ENCODE results near the gene LPP. TPM values are rescaled to one million over a fixed set of nuclear protein-coding genes. Genes with fewer than 3 reads are reported as not detected.

The LPP gene
- total and polyA plus RNA-seq, 8 donors = 4.9 to 84.4 (median 45.9) TPM

GRCh38 chr3:188578576-188579363, 424.8 kb downstream of the LPP start:
- peak in 3 of 6 donors; percentile 5 to 30 (median 27) for DNase-seq
- TF ChIP-seq, protein P1, sequence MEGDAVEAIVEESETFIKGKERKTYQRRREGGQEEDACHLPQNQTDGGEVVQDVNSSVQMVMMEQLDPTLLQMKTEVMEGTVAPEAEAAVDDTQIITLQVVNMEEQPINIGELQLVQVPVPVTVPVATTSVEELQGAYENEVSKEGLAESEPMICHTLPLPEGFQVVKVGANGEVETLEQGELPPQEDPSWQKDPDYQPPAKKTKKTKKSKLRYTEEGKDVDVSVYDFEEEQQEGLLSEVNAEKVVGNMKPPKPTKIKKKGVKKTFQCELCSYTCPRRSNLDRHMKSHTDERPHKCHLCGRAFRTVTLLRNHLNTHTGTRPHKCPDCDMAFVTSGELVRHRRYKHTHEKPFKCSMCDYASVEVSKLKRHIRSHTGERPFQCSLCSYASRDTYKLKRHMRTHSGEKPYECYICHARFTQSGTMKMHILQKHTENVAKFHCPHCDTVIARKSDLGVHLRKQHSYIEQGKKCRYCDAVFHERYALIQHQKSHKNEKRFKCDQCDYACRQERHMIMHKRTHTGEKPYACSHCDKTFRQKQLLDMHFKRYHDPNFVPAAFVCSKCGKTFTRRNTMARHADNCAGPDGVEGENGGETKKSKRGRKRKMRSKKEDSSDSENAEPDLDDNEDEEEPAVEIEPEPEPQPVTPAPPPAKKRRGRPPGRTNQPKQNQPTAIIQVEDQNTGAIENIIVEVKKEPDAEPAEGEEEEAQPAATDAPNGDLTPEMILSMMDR (IDR thresholded peaks at IDR 0.05) = no peak
- Histone ChIP-seq H3K4me3 (no peak overlapping the region), H3K9me3 (no peaks in the 10 kb centered on the region), H3K36me3 (no peaks in the 10 kb centered on the region), H3K27me3 (no peaks in the 10 kb centered on the region), H3K27ac (peak overlapping the region in 1 of 4 donors; percentile 10), H3K4me1 (peaks cover 0 to 10% (median 3%) of the 10 kb centered on the region in 3 donors)
- ATAC-seq = peak in 3 of 4 donors; percentile 41 to 66 (median 63)
- 76 to 82% methylated on average over 6 of the region's 6 CpGs for WGBS, 2 donors
- no peak for FAIRE-seq
- intact Hi-C loops (cut with DNase I) = no loop called here

GRCh38 chr3:188580223-188580622, 426.3 kb downstream of the LPP start:
- no peak for FAIRE-seq

GRCh38 chr3:188580659-188581058, 426.7 kb downstream of the LPP start:
- Histone ChIP-seq H3K27me3 (no peaks in the 10 kb centered on the region), H3K4me1 (peaks cover 0 to 19% (median 7%) of the 10 kb centered on the region in 3 donors), H3K9me3 (no peaks in the 10 kb centered on the region), H3K27ac (no peak overlapping the region), H3K4me3 (no peak overlapping the region), H3K36me3 (no peaks in the 10 kb centered on the region)
- TF ChIP-seq, protein P1 (IDR thresholded peaks at IDR 0.05) = no peak
- ATAC-seq (no peak), DNase-seq (no peak), FAIRE-seq (no peak)
- WGBS, 2 donors = 94 to 100% methylated on average over 1 of the region's 1 CpG
- intact Hi-C loops (cut with DNase I) = no loop called here

More at GRCh38 chr3:188580223-188580622, 426.3 kb downstream of the LPP start:
- Histone ChIP-seq H3K27ac (no peak overlapping the region), H3K4me3 (no peak overlapping the region), H3K4me1 (peaks cover 0 to 19% (median 7%) of the 10 kb centered on the region in 3 donors), H3K27me3 (no peaks in the 10 kb centered on the region), H3K36me3 (no peaks in the 10 kb centered on the region), H3K9me3 (no peaks in the 10 kb centered on the region)
- TF ChIP-seq, protein P1 (IDR thresholded peaks at IDR 0.05) = no peak
- ATAC-seq (no peak), DNase-seq (no peak)
- intact Hi-C loops (cut with DNase I) = no loop called here
- 83 to 88% methylated on average over 1 of the region's 1 CpG for WGBS, 2 donors

GRCh38 chr3:188581365-188581764, 427.4 kb downstream of the LPP start:
- DNase-seq (no peak), ATAC-seq (no peak), FAIRE-seq (no peak)
- Histone ChIP-seq H3K4me1 (peaks cover 0 to 19% (median 7%) of the 10 kb centered on the region in 3 donors), H3K27me3 (no peaks in the 10 kb centered on the region), H3K36me3 (no peaks in the 10 kb centered on the region), H3K9me3 (no peaks in the 10 kb centered on the region), H3K4me3 (no peak overlapping the region), H3K27ac (no peak overlapping the region)
- 91 to 92% methylated on average over 4 of the region's 4 CpGs for WGBS, 2 donors
- TF ChIP-seq, protein P1 (IDR thresholded peaks at IDR 0.05) = no peak
- intact Hi-C loops (cut with DNase I) = no loop called here

GRCh38 chr3:188581792-188582191, 427.8 kb downstream of the LPP start:
- TF ChIP-seq, protein P1 (IDR thresholded peaks at IDR 0.05) = no peak
- no peaks in the 10 kb centered on the region for H3K27me3 ChIP-seq
- peaks cover 0 to 19% (median 7%) of the 10 kb centered on the region in 3 donors for H3K4me1 ChIP-seq
- H3K4me3 ChIP-seq = no peak overlapping the region
- no peaks in the 10 kb centered on the region for H3K9me3 ChIP-seq
- 68 to 80% methylated on average over 4 of the region's 4 CpGs for WGBS, 2 donors
- ATAC-seq (no peak), DNase-seq (no peak), FAIRE-seq (no peak)
- H3K36me3 ChIP-seq = no peaks in the 10 kb centered on the region
- H3K27ac ChIP-seq = no peak overlapping the region
- intact Hi-C loops (cut with DNase I) = no loop called here
